ENCODE data around the gene TBC1D8.

Gene TBC1D8

DNA sequence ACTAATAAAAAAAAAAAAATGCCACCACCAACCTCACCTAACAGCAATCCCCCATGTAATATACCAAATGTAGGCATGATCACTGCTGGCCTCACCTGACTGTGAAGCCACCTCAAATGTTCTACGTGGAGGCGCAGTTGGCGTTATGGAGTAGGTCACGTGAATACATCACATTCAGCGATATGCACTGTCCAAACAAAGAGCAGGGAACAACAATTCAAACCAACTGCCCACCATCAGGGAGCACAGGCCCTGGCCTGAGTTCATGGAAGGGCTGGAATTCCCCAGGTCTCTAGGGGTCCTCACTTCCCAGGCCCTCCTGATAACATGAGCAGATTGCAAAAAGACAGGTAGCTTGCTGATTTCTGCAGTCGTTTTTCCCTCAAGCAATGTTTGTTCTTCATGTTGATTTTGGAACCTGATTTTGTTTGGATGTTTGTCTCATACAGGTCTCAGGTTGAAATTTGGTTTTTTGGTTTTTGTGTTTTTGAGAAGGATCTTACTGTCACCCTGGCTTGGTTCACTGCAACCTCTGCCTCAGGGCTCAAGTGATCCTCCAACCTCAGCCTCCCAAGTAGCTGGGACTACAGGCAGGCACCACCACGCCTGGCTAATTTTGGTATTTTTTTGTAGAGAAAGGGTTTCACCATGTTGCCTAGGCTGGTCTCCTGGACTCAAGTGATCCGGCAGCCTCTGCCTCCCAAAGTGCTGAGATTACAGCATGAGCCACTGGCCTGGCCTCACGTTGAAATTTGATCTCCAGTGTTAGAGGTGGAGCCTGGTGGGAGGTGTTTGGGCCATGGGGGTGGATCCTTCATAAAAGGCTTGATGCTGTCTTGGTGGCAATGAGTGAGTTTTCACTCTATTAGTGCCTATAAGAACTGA lies 15.5 kb downstream of the TBC1D8 start:
- Histone ChIP-seq H3K9me3 (ENCODE audit: low read depth, low read length) (no peaks in the 10 kb centered on the region), H3K27ac (no peak overlapping the region), H3K9ac (ENCODE audit: insufficient read length) (no peak overlapping the region), H3K36me3 (ENCODE audit: insufficient read depth, low read length) (no peaks in the 10 kb centered on the region), H3K4me3 (no peak overlapping the region)
- no peak for TF ChIP-seq POLR2AphosphoS5 (IDR thresholded peaks at IDR 0.05; ENCODE audit: borderline replicate concordance, low read depth, low read length)
- no peak for TF ChIP-seq FOXP2 (optimal IDR thresholded peaks at IDR 0.05; ENCODE audit: control extremely low read depth, extremely low read length, insufficient read depth)
- no peak for TF ChIP-seq EZH2 (IDR thresholded peaks at IDR 0.05)
- no peak for DNase-seq (ENCODE audit: low read depth, low spot score)

DNA sequence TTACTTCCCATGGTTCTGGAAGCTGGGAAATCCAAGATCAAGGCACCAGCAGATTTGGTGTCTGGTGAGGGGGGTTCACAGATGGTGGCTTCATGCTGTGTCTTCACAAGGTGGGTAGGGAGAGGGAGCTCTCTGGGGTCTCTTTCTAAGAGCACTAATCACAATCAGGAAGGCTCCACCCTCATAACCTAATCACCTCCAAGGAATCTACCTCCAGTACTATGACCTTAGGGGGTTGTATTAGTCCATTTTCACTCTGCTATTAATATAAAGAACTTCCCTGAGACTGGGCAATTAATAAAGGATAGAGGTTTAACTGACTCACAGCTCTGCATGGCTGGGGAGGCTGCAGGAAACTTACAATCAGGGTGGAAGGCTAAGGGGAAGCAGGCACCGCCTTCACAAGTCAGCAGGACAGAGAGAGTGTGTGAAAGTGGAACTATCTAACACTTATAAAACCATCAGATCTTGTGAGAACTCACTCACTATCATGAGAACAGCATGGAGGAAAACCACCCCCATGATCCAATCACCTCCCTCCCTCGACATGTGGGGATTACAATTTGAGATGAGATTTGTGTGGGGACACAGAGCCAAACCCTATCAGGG lies 17.6 kb downstream of the TBC1D8 start:
- Histone ChIP-seq H3K9me3 (ENCODE audit: low read depth, low read length) (no peaks in the 10 kb centered on the region), H3K36me3 (ENCODE audit: insufficient read depth, low read length) (no peaks in the 10 kb centered on the region), H3K4me3 (no peak overlapping the region), H3K9ac (ENCODE audit: insufficient read length) (no peak overlapping the region), H3K27ac (no peak overlapping the region)
- TF ChIP-seq EZH2 (IDR thresholded peaks at IDR 0.05) = no peak
- no peak for TF ChIP-seq POLR2AphosphoS5 (IDR thresholded peaks at IDR 0.05; ENCODE audit: borderline replicate concordance, low read depth, low read length)
- TF ChIP-seq FOXP2 (optimal IDR thresholded peaks at IDR 0.05; ENCODE audit: control extremely low read depth, extremely low read length, insufficient read depth) = no peak
- DNase-seq (ENCODE audit: low read depth, low spot score) = no peak

DNA sequence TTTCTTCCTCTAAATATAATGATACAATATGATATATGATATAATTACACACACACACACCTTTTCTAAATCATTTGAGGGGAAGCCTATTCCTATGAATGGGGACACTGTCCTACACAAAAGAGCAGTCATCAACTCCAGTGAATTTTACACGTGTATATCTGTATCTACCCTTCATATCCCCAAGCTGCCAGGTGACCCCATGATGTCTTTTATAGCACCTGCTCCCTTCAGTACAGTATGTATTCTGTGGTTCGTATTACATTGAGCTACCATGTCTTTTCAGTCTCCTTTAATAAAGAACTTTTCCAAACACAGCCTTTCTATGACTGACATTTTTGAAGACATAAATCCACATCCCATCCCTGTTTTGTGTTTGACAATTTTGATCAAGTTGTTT lies 19.0 kb downstream of the TBC1D8 start:
- no peak for TF ChIP-seq POLR2AphosphoS5 (IDR thresholded peaks at IDR 0.05; ENCODE audit: borderline replicate concordance, low read depth, low read length)
- TF ChIP-seq EZH2 (IDR thresholded peaks at IDR 0.05) = no peak
- no peak for TF ChIP-seq FOXP2 (optimal IDR thresholded peaks at IDR 0.05; ENCODE audit: control extremely low read depth, extremely low read length, insufficient read depth)
- Histone ChIP-seq H3K36me3 (ENCODE audit: insufficient read depth, low read length) (no peaks in the 10 kb centered on the region), H3K27ac (no peak overlapping the region), H3K9ac (ENCODE audit: insufficient read length) (no peak overlapping the region), H3K9me3 (ENCODE audit: low read depth, low read length) (no peaks in the 10 kb centered on the region), H3K4me3 (no peak overlapping the region)
- DNase-seq (ENCODE audit: low read depth, low spot score) = no peak

DNA sequence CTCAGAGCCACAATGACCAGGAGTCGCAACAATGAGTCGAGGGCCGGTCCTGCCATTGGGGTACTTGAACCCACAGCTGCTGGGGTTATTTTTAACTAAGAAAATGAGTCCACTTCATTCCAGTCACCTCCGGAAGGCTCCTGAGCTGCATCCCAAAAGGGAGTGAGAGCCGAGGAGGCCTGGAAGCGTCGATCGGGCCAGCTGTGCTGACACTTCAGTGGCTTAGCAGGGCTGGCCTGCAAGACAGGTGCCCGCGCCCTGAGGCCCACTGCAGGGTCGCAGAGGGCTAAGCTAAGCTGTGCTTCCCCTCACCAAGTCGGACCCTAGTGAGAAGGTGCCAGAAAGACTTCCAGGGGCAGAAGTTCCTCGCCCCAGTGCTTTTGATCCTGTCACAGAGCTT lies 21.1 kb downstream of the TBC1D8 start:
- no peaks in the 10 kb centered on the region for H3K9me3 ChIP-seq (ENCODE audit: low read depth, low read length)
- H3K27ac ChIP-seq = no peak overlapping the region
- no peak for TF ChIP-seq POLR2AphosphoS5 (IDR thresholded peaks at IDR 0.05; ENCODE audit: borderline replicate concordance, low read depth, low read length)
- no peak for TF ChIP-seq EZH2 (IDR thresholded peaks at IDR 0.05)
- TF ChIP-seq FOXP2 (optimal IDR thresholded peaks at IDR 0.05; ENCODE audit: control extremely low read depth, extremely low read length, insufficient read depth) = no peak
- H3K4me3 ChIP-seq = no peak overlapping the region
- no peak overlapping the region for H3K9ac ChIP-seq (ENCODE audit: insufficient read length)
- no peaks in the 10 kb centered on the region for H3K36me3 ChIP-seq (ENCODE audit: insufficient read depth, low read length)
- DNase-seq (ENCODE audit: low read depth, low spot score) = no peak

DNA sequence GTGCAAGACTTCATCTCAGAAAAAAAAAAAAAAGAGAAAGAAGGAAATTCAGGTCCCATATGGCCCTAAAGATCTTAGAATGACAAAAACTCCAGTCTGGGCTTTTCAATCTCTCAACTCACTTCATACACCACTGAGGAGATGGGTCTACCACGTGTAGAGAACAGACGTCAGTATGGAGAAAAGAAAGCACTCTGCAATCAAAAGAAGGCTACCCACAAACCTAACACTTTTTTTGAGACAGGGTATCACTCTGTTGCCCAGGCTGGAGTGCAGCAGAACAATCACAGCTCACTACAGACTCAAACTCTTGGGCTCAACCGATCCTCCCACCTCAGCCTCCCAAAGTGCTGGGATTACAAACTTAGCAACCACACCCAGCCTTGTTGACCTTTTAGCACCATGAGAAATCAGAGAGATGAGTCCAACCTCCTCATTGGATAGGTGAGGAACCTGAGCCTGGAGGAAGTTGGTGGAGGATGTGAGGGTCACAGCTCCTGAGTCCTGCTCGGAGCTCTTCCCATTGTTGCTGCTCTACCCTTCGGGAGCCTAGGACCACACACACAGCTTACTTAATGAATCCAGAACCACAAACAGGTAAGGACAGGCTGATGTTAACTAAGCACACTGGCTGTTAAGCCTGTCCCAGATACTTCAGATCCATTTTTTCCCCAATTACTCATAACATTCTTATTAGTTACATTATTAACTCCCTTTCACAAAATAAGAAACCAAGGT lies 23.7 kb downstream of the TBC1D8 start:
- no peak overlapping the region for H3K27ac ChIP-seq
- H3K4me3 ChIP-seq = no peak overlapping the region
- TF ChIP-seq FOXP2 (optimal IDR thresholded peaks at IDR 0.05; ENCODE audit: control extremely low read depth, extremely low read length, insufficient read depth) (no peak), EZH2 (IDR thresholded peaks at IDR 0.05) (no peak), POLR2AphosphoS5 (IDR thresholded peaks at IDR 0.05; ENCODE audit: borderline replicate concordance, low read depth, low read length) (no peak)
- H3K9ac ChIP-seq (ENCODE audit: insufficient read length) = no peak overlapping the region
- H3K36me3 ChIP-seq (ENCODE audit: insufficient read depth, low read length) = no peaks in the 10 kb centered on the region
- no peaks in the 10 kb centered on the region for H3K9me3 ChIP-seq (ENCODE audit: low read depth, low read length)
- no peak for DNase-seq (ENCODE audit: low read depth, low spot score)

DNA sequence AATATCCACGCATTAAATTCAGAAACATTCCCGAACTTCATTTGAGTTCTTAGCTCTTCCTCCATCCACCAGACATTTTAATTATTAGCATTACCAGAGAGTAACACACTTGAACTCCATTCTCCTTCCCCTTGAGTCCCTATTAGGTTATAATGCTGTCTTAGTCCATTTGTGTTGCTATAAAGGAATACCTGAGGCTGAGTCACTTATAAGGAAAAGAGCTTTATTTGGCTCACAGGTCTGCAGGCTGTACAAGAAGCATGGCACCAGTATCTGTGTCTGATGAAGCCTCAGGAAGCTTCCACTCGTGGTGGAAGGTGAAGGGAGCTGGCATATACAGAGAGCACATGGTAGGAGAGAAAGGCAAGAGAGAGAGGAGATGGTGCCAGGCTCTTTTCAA lies 25.4 kb downstream of the TBC1D8 start:
- Histone ChIP-seq H3K4me3 (no peak overlapping the region), H3K9me3 (ENCODE audit: low read depth, low read length) (no peaks in the 10 kb centered on the region), H3K27ac (no peak overlapping the region), H3K9ac (ENCODE audit: insufficient read length) (no peak overlapping the region), H3K36me3 (ENCODE audit: insufficient read depth, low read length) (no peaks in the 10 kb centered on the region)
- TF ChIP-seq FOXP2 (optimal IDR thresholded peaks at IDR 0.05; ENCODE audit: control extremely low read depth, extremely low read length, insufficient read depth) = no peak
- no peak for TF ChIP-seq POLR2AphosphoS5 (IDR thresholded peaks at IDR 0.05; ENCODE audit: borderline replicate concordance, low read depth, low read length)
- TF ChIP-seq EZH2 (IDR thresholded peaks at IDR 0.05) = no peak
- no peak for DNase-seq (ENCODE audit: low read depth, low spot score)

DNA sequence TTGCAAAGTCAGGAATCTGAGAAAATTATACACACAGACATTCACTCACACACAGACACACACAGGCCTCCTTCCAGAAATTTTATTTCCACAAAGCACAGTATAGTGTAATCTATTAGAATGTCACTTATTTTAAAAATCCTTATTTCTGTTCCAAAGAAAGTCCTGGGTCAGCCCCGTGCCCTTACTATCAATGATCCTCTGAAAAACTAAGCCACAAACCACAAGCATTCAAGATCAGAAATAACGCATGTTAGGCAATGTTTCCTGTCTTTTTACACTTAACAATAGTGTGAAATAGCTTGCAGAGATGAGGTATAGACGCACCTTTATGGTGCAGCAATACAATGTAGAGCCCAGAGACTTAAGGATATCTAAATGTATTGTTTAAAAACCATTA lies 25.8 kb downstream of the TBC1D8 start:
- TF ChIP-seq POLR2AphosphoS5 (IDR thresholded peaks at IDR 0.05; ENCODE audit: borderline replicate concordance, low read depth, low read length) = no peak
- TF ChIP-seq FOXP2 (optimal IDR thresholded peaks at IDR 0.05; ENCODE audit: control extremely low read depth, extremely low read length, insufficient read depth) = no peak
- TF ChIP-seq EZH2 (IDR thresholded peaks at IDR 0.05) = no peak
- DNase-seq (ENCODE audit: low read depth, low spot score) = no peak
- Histone ChIP-seq H3K4me3 (no peak overlapping the region), H3K9ac (ENCODE audit: insufficient read length) (no peak overlapping the region), H3K36me3 (ENCODE audit: insufficient read depth, low read length) (no peaks in the 10 kb centered on the region), H3K9me3 (ENCODE audit: low read depth, low read length) (no peaks in the 10 kb centered on the region), H3K27ac (no peak overlapping the region)
